ENCODE data around the gene PDZD4.

The PDZD4 gene

GRCh38 chrX:153812220-153812619 is 18.1 kb downstream of the PDZD4 start:
- no peak for DNase-seq (ENCODE audit: low read depth)

- no peak for DNase-seq (ENCODE audit: low read depth)
Observed at GRCh38 chrX:153807976-153808375, 22.4 kb downstream of the PDZD4 start.

GRCh38 chrX:153806999-153807575 is 23.3 kb downstream of the PDZD4 start:
- no peak for DNase-seq (ENCODE audit: low read depth)

GRCh38 chrX:153805436-153805835 is 24.9 kb downstream of the PDZD4 start:
- no peak for DNase-seq (ENCODE audit: low read depth)

- no peak for DNase-seq (ENCODE audit: low read depth)
Observed at GRCh38 chrX:153804621-153805020, 25.7 kb downstream of the PDZD4 start.

GRCh38 chrX:153804100-153804595 is 26.2 kb downstream of the PDZD4 start:
- no peak for DNase-seq (ENCODE audit: low read depth)

GRCh38 chrX:153803211-153804099 is 26.9 kb downstream of the PDZD4 start:
- DNase-seq (ENCODE audit: low read depth): no peak

- DNase-seq (ENCODE audit: low read depth): no peak
Observed at GRCh38 chrX:153802513-153803045, 27.8 kb downstream of the PDZD4 start.

- no peak for DNase-seq (ENCODE audit: low read depth)
Observed at GRCh38 chrX:153801669-153802068, 28.7 kb downstream of the PDZD4 start.

GRCh38 chrX:153800746-153801145 is 29.6 kb downstream of the PDZD4 start:
- no peak for DNase-seq (ENCODE audit: low read depth)

- no peak for DNase-seq (ENCODE audit: low read depth)
Observed at GRCh38 chrX:153800177-153800722, 30.1 kb downstream of the PDZD4 start.

- no peak for DNase-seq (ENCODE audit: low read depth)
Observed at GRCh38 chrX:153799326-153799725, 31.0 kb downstream of the PDZD4 start.

GRCh38 chrX:153797415-153798015 is 32.8 kb downstream of the PDZD4 start:
- DNase-seq (ENCODE audit: low read depth): no peak

- no peak for DNase-seq (ENCODE audit: low read depth)
Observed at GRCh38 chrX:153794897-153795816, 35.2 kb downstream of the PDZD4 start.

GRCh38 chrX:153794018-153794896 is 36.1 kb downstream of the PDZD4 start, which contains the start of the genes IDH3G and SSR4:
Gene IDH3G (minus strand): TSS chrX:153794375. CDS start chrX:153794326, 49 bp downstream.
Gene SSR4 (plus strand): TSS chrX:153794668. CDS start chrX:153794688, 20 bp downstream.
- DNase-seq (ENCODE audit: low read depth): peak; percentile 94

GRCh38 chrX:153793291-153793690 is 37.1 kb downstream of the PDZD4 start:
- DNase-seq (ENCODE audit: low read depth): peak; percentile 9

GRCh38 chrX:153792368-153792767 is 38.0 kb downstream of the PDZD4 start:
- DNase-seq (ENCODE audit: low read depth): no peak

- DNase-seq (ENCODE audit: low read depth): no peak
Observed at GRCh38 chrX:153791104-153791852, 39.1 kb downstream of the PDZD4 start.

GRCh38 chrX:153789654-153790053 is 40.7 kb downstream of the PDZD4 start:
- DNase-seq (ENCODE audit: low read depth): no peak
